ENCODE data around the gene SNX14. TPM values are rescaled to one million over a fixed set of nuclear protein-coding genes. Genes with fewer than 3 reads are reported as not detected.
A peak's percentile ranks its signal among the peaks of the same experiment; 100 is the strongest.
"Not testable (repeated sequence)": the region's sequence is repeated elsewhere in the genome, so short reads cannot be mapped to it uniquely, and the experiment has no call there.

SNX14 gene
- total RNA-seq, 1 donor from 2014 or later = 131 TPM

DNA sequence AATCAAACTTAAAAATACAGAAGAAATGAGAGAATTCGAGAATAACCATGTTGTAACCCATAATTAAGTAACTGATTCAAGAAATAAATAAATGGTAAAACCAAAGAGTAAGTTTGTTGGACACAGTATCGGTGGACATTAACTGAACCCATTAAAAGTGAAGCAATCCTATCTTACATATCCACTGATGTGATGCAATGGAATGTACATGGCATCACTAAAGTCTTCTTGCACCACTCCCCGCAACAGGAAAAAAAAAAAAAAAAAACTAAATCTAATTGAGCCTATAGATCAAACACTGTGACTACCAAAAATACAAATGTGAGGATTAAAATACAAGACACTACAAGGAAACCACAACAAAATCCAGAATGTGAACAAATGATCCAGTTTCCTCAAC is 7.9 kb downstream of the SNX14 start:
- no peak for DNase-seq (ENCODE audit: low read depth in 2 of 2)

DNA sequence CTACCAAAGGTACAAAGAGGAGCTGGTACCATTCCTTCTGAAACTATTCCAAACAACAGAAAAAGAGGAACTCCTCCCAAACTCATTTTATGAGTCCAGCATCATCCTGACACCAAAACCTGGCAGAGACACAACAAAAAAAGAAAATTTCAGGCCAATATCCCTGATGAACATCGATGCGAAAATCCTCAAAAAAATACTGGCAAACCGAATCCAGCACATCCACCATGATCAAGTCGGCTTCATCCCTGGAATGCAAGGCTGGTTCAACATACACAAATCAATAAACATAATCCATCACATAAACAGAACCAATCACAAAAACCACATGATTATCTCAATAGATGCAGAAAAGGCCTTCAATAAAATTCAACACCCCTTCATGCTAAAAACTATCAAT is 10.8 kb downstream of the SNX14 start:
- DNase-seq (ENCODE audit: low read depth in 2 of 2) = not testable (repeated sequence)

DNA sequence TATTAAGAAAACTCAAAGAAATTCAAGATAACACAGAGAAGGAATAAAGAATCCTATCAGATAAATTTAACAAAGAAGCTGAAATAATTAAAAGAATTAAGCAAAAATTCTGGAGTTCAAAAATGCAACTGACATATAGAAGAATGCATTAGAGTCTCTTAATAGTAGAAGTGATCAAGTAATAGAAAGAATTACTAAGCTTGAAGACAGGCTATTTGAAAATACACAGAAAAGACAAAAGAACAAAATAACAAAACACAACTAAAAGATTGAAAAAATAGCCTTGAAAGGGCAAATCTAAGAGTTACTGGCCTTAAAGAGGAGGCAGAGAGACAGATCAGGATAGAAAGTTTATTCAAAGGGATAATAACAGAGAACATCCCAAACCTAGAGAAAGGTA is 12.1 kb downstream of the SNX14 start:
- no peak for DNase-seq (ENCODE audit: low read depth in 2 of 2)

DNA sequence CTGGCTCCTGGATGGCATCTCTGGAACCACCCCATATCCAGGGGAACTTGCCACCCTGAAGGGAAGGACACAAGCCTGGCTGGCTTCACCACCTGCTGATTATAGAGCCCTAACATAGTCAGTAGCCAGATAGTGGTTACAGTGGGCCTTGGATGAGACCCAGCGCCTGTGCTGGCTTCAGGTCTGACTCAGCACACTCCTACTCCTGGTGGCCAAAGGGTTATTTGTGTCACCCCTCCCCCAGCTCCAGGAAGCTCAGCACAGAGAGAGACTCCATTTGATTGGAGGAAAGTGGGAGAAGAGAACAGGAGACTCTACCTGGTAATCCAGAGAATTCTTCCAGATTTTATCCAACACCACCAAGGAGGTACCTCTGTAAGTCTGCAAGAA is 12.8 kb downstream of the SNX14 start:
- peak; percentile 24 to 46 for DNase-seq (ENCODE audit: low read depth in 2 of 2)

DNA sequence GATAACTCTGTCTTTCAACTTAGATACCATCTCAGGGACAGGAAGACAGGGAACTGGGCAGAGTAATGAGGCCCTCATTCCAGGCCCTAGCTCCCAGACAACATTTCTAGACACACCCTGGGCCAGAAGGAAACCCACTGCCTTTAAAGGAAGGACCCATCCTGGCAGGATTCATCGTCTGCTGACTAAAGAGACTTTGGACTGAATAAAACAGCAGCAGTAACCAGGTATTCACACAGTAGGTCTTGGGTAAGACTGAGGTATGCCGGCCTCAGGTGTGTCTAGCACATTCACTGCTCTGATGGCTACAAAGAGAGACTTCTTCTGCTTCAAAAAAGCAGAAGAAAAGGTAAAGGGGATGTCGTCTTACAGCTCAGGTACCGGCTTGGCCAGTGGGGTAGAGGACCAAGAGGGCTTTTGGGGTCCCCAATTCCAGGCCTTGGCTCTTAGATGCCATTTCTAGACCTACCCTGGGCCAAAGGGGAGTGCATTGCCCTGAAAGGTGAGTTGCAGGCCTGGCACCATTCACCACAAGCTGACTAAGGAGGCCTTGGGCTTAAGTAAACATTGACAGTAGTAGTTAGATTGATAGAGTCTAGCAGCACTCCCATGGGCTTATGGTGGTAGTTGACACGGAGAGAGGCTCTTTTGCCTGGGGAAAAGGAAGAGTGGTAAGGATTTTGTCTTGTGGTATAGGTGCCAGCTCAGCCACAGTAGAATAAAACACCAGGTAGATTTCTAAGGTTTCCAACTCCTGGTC is 13.4 kb downstream of the SNX14 start:
- no peak for DNase-seq (ENCODE audit: low read depth in 2 of 2)

DNA sequence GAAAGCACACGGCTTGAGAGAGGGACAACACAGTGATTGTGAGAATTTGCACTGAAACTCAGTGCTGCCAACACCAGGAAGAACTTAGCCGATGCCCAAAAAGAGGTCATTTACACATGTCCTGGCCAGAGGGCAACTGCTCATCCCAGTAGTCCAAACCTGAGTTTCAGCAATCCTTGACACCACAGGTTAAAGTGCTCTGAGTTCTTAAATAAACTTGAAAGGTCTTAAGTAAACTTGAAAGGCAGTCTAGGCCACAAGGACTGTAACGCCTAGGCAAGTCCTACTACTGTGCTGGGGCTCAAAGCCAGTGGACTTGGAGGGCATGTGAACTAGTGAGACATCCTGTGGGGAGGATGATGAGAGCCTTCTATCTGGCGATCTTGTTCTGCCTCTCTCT is 14.1 kb downstream of the SNX14 start:
- no peak for DNase-seq (ENCODE audit: low read depth in 2 of 2)

DNA sequence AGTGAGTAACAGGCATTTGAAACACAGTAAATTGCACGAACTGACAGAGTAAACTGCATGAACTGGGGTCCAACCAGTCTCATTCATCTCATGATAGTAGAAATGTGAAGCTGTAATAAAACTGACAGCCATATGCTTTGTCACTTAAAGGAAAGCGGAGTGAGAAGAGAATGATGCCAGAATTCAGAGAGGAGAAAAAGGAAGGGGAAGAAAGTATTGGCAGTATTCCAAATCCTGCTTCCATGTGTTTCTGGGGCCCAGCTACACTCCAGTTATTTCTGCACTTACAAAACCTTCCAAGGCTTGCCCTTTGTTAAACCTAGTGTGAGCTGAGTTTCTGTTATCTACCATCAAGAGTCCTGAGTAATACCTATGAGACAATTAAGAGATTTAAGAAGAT is 17.2 kb downstream of the SNX14 start:
- peak; percentile 17 to 23 for DNase-seq (ENCODE audit: low read depth in 2 of 2)

DNA sequence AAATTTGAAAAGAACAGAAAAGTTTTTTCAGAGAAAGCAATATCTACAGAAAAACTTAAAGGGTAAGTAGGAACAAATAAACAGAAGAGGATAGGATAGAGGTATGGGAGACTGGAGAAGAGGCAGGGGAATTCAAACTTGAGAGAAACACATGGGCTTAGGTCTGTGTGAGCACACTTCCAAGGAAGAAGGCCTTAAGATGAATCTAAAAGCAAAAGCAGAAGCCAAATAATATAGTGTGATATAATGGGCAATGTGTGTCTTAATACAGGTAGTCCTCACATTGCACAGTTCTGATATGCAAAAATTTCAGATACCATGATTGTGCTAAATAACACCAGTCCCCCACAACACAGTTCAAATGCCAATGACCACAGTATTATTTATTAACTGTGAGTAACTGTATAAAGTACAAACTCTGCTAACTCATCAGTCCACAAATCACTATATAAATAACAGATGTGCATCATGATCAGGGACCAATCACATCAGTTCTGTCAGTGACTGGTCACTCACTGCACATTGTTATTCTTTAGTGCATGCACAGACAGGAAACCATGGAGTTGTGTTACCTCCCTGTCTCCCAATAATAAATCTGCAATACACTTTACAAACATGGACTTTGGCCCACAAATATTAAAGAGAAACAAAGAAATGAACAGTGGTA is 18.6 kb downstream of the SNX14 start:
- peak; percentile 64 to 89 for DNase-seq (ENCODE audit: low read depth in 2 of 2)

DNA sequence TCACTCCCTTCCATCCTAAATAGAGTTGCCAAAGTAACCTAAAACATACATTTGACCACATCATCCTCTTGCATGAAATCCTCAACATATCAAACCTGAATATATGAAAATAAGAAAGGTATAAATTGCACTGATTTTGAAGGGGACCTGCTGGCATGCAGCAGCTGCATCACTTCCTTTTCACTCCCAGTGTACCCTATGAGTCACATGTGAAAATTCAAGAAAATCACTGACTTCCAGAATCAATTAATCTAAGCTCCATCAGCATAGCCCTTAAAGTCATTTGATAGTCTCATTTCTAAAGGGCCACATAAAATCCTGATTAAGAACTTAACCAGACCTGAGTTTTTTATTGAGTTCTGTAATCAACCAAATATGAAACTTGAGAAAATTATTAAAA is 24.3 kb downstream of the SNX14 start:
- DNase-seq (ENCODE audit: low read depth in 2 of 2) = peak; percentile 12 to 87

DNA sequence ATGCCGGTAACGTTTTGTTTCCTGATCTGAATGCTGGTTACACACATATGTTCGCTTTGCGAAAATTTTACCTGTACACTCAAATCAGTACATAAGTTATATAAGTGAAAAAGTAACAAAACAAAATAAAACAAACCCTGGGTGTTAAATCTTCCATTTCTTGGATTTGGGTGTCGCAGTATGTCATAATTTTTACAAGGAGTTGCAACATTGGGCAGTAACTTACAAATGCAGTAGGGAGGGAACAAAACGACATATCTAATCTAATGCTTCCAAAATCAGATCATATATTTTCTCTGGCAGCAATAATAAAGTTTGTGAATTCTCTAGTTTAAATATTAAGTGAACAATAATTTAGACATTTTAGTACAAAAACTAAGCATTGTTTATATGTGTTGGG is 25.2 kb downstream of the SNX14 start:
- DNase-seq (ENCODE audit: low read depth in 2 of 2) = no peak

DNA sequence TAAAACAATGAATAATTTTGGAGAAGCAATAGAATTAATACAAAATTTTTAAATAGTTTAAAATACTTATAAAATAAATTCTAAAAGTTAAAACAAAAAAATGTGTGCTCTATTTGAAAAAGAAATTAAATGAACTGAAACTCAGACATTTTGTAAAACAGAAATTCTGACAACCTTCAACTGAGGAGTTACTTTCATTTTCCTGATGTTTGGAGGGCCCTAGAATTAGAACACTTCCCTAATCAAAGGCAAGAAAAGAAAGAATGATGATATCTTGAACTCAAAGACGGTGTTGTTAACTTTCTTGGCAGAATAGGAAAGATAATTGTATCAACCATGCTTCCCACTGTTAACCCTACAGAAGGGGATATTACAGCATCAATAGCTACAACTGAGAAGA is 27.9 kb downstream of the SNX14 start:
- no peak for DNase-seq (ENCODE audit: low read depth in 2 of 2)

DNA sequence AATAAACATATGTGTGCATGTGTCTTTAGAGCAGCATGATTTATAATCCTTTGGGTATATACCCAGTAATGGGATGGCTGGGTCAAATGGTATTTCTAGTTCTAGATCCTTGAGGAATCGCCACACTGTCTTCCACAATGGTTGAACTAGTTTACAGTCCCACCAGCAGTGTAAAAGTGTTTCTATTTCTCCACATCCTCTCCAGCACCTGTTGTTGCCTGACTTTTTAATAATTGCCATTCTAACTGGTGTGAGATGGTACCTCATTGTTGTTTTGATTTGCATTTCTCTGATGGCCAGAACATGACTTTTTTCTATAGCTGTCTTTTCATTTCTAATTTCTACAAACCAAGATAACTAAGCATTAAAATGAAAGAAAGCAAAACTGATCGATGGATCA is 29.4 kb downstream of the SNX14 start:
- DNase-seq (ENCODE audit: low read depth in 2 of 2) = not testable (repeated sequence)

DNA sequence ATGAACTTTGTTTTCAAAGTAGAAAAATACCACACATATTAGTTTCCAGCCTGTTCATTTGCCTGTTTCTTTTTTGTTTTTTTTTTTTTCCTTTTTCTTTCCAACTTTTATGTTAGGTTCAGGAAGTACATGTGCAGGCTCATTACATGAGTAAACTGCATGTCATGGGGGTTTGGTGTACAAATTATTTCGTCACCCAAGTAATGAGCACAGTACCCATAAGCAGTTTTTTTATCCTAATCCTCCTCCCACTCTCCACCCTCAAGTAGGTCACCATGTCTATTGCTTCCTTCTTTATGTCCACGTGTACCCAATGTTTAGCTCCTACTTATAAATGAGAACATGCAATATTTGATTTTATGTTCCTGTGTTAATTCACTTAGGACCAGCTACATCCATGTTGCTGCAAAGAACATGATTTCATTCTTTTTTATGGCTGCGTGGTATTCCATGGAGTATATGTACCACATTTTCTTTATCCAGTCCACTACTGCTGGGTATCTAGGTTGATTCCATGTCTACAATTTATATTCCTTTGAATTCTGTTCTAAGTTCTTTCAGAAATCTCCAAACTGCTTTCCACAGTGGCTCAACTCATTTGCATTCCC is 31.8 kb downstream of the SNX14 start:
- peak in 1 of 2 donors; percentile 30 for DNase-seq (ENCODE audit: low read depth in 2 of 2)

DNA sequence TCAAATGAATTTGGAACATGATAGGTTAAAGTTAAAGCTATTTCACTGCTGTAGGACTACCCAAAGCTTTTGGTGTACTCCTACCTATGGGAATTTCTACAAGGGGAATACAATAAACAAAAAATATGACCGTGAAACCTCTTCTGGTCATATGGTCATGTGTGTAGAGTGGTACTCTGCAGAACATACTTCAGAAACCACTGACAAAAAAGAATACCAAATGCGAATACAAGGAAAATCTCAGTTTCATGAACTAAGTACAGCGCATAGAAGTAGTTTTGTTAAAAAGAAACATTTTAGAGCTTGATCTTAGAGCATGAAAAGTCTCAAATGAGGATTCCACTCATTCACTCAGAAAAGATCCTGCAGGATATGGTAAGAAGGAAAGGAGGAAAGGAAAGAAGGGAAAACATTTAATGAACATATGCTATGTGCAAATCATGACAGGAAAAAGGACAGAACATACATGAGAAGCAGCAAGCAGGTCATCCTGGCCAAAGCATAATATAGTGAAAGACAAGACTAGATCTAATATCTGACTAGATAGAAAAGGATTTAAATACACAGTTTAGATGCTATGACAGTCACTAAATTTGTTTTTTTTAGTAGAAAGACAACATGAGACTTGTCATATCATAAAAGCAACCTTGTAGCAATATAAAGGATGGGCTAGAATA is 36.5 kb downstream of the SNX14 start:
- no peak for DNase-seq (ENCODE audit: low read depth in 2 of 2)

DNA sequence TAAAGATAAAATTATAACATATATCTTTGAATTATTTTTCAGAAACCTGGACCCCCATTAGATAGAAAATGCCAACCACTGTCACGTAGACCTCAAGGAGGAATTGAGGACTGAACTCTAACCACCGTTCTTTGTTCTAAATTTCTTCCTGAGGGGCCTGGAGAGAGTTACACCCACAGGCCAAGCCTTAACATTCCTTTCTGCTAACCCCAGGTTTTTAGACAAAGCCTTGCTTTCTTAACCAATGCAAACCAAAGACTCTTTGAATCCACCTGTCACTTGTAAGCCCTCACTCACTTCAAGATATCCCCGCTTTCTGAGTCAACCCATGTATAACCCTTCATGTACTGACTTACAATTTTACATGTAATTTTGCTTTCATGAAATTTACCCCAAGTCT is 41.0 kb downstream of the SNX14 start:
- no peak for DNase-seq (ENCODE audit: low read depth in 2 of 2)

DNA sequence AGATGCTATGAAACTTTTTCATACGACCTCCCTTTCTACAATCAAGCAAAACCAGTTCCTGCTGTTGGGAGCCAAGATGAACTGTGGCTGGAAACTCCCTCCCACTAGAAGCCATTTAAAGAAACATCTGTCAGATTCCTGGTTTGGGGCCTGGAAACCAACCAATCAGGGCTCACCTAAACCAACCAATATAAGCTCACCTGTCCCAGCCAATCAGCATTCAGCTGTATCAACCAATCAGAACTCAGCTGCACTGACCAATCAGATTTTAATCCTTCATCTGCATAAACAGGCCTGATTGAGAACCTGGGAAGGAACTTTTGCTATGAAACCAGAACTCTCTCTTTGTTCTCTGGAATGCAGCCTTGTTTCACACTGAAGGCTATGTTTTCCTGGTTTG is 42.4 kb downstream of the SNX14 start:
- DNase-seq (ENCODE audit: low read depth in 2 of 2) = no peak

DNA sequence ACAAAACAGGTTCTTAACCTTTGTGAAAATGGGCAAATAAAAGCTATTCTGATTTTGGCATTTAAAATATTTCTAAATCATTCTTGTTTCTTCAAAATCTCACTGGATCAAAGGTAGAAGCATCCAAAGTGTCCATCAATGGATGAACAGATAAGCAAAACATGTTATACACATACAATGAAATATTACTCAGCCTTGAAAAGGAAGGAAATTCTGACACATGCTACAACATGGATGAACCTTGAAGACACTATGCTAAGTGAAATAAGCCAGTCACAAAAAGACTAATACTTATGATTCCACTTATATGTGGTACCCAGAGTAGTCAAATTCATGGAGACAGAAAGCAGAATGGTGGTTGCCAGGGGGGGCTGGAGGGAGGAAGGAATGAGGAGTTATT is 45.9 kb downstream of the SNX14 start:
- DNase-seq (ENCODE audit: low read depth in 2 of 2) = no peak

DNA sequence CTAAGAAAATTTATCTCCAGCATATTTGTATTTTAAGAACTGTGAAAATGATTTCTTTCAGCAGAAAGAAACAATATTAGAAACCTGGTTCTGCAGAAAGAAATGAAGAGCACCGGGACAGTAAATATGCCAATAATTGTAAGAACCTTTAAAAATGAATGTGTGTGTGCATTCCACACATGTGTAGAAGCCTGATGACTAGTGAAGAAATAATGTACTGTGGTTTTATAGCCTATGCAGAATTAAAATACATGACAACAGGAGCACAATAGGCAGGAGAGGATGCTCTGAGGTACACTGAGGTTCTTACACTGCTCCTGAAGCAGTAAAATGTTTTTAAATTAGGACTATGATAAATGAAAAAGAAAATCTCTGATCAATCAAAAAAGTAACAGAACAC is 48.9 kb downstream of the SNX14 start:
- no peak for DNase-seq (ENCODE audit: low read depth in 2 of 2)

DNA sequence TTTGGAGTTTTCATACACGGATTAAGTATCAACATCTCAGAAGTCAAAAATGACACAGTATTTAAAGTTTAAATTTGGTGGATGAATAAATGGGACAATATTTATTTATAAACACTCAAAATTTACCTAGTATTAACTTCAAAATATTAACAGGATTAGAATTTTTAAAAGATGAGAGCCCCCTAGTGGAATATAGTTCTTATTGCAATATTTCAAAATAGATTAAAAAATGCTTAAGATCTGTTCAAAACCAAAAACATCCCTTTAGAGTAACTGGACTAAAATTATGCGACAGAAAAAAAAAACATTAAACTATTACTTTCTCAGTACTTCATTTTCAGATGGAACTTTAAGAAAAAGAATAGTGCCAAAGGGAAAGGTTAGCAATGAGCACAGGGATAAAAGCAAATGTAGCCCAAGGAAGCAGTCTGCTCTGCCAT is 56.6 kb downstream of the SNX14 start:
- DNase-seq (ENCODE audit: low read depth in 2 of 2) = peak; percentile 7 to 23

DNA sequence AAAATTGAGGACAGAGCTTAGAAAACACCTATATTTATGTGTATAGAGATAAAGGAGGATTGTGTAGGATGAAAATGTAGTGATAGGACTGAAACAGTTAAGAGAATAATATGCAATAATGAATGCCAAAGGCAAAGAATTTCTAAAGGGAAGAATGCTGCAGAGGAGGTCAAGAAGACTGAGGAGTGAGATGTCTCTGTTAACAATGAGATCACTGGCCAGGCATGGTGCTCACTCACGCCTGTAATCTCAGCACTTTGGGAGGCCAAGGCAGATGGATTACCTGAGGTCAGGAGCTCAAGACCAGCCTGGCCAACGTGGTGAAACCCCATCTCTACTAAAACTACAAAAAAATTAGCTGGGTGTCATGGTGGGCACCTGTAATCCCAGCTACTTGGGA is 69.4 kb downstream of the SNX14 start:
- DNase-seq (ENCODE audit: low read depth in 2 of 2) = not testable (repeated sequence)

DNA sequence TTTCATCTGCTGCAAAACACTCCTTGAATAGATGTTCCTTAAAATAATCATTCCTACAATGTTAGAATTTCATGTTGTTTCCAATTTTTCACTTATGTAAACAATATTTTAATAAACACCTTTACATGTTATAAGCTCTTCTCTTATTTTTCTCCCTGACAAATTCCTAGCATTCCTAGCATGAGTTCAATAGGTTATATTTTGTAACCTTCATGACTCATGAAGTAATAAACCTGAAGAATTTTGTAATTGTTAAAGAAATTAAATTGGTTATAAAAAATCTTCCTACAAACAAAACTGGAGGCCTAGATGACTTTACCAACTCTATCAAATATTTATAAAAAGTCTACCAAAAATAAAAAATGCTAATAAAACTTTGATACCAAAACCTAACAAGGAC is 77.5 kb downstream of the SNX14 start:
- peak in 1 of 2 donors; percentile 7 for DNase-seq (ENCODE audit: low read depth in 2 of 2)

DNA sequence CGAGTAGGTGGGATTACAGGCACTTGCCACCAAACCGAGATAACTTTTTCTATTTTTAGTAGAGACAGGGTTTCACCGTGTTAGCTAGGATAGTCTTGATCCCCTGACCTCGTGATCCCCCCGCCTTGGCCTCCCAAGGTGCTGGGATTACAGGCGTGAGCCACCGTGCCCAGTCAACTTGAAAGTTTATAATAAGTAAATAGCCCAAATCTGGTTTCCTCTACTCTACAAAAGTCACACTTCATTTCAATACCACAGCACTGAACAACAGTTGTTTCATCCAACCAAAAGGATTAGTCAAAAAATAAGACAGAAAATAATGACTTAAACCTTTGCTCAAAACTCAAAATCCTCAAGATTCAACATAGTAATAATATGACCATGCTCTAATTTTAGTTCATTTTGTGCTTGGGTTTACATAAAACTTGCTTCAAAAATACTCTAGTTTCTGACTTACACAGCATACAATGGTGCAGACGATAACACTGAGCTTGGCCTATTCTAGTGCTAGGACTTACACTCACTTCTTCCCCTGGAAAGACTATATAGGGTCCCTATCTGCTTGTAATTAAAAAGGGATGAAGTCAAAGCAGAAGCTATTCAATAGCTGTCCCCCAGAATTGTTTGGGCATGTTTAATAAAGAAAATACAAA is 87.1 kb downstream of the SNX14 start:
- DNase-seq (ENCODE audit: low read depth in 2 of 2) = no peak
